Stomach smooth muscle (tissue), 2 donors: ENCODE results near the gene STYXL2.

ENCODE experiments used
- H3K27ac ChIP-seq: one replicate; pipeline ENCODE4 v1.7.0; 2013; ENCODE audit warnings: mild to moderate bottlenecking, low read length, inconsistent platforms
- H3K27me3 ChIP-seq, 2 donors: one replicate each; pipeline ENCODE4 v1.7.0; 2013; ENCODE audit warnings: low read length in 2 of 2; ENCODE audit not compliant: insufficient read depth in 2 of 2, control insufficient read depth in 1 of 2
- H3K36me3 ChIP-seq, 2 donors: one replicate each; pipeline ENCODE4 v1.7.0; 2013; ENCODE audit warnings: low read length in 2 of 2; ENCODE audit not compliant: control insufficient read depth in 2 of 2, insufficient read depth in 2 of 2
- H3K4me1 ChIP-seq: one replicate; pipeline ENCODE4 v1.7.0; 2013; ENCODE audit warnings: low read length; ENCODE audit not compliant: control insufficient read depth, insufficient read depth
- H3K4me3 ChIP-seq, 2 donors: one replicate each; pipeline ENCODE4 v1.7.0; 2013; ENCODE audit warnings: low read length in 2 of 2
- H3K9ac ChIP-seq, 2 donors: one replicate each; pipeline ENCODE4 v1.7.0; 2013; ENCODE audit warnings: low read length in 2 of 2, mild to moderate bottlenecking in 1 of 2
- H3K9me3 ChIP-seq, 2 donors: one replicate each; pipeline ENCODE4 v1.7.0; 2013; ENCODE audit warnings: low read length in 2 of 2; ENCODE audit not compliant: control insufficient read depth in 2 of 2
- donor health status: healthy.
- donor health status: Pancreatic carcinoma.

STYXL2 gene

GRCh38 chr1:167093846-167094516 lies at the start of gene STYXL2:
STYXL2 (plus strand) TSS chr1:167094075; CDS start chr1:167094850, 775 bp downstream.
- Histone ChIP-seq H3K36me3 (no peaks in the 10 kb centered on the region), H3K9me3 (peaks cover 0 to 7% of the 10 kb centered on the region in 2 donors), H3K27ac (no peak within 1 kb of the TSS), H3K4me1 (no peaks in the 10 kb centered on the region), H3K9ac (no peak within 1 kb of the TSS), H3K27me3 (no peaks in the 10 kb centered on the region), H3K4me3 (no peak within 1 kb of the TSS)

- H3K27me3 ChIP-seq = peaks cover 0 to 4% of the 10 kb centered on the region in 2 donors
- no peaks in the 10 kb centered on the region for H3K4me1 ChIP-seq
- no peaks in the 10 kb centered on the region for H3K9me3 ChIP-seq
- H3K36me3 ChIP-seq = no peaks in the 10 kb centered on the region
- no peak overlapping the region for H3K4me3 ChIP-seq
- no peak overlapping the region for H3K27ac ChIP-seq
- H3K9ac ChIP-seq = no peak overlapping the region
Measured at GRCh38 chr1:167051907-167052306, 42.0 kb upstream of the STYXL2 start.

- H3K9ac ChIP-seq = no peak overlapping the region
- H3K27me3 ChIP-seq = peaks cover 0 to 4% of the 10 kb centered on the region in 2 donors
- no peaks in the 10 kb centered on the region for H3K36me3 ChIP-seq
- H3K27ac ChIP-seq = no peak overlapping the region
- no peak overlapping the region for H3K4me3 ChIP-seq
- H3K9me3 ChIP-seq = no peaks in the 10 kb centered on the region
- H3K4me1 ChIP-seq = no peaks in the 10 kb centered on the region
Measured at GRCh38 chr1:167052389-167052788, 41.5 kb upstream of the STYXL2 start.

- H3K9ac ChIP-seq = no peak overlapping the region
- peaks cover 5% of the 10 kb centered on the region for H3K4me1 ChIP-seq
- no peaks in the 10 kb centered on the region for H3K9me3 ChIP-seq
- no peak overlapping the region for H3K4me3 ChIP-seq
- peaks cover 2 to 4% of the 10 kb centered on the region in 2 donors for H3K27me3 ChIP-seq
- no peaks in the 10 kb centered on the region for H3K36me3 ChIP-seq
- no peak overlapping the region for H3K27ac ChIP-seq
Measured at GRCh38 chr1:167054531-167054930, 39.3 kb upstream of the STYXL2 start.

- H3K27ac ChIP-seq = no peak overlapping the region
- H3K4me3 ChIP-seq = no peak overlapping the region
- no peaks in the 10 kb centered on the region for H3K9me3 ChIP-seq
- peaks cover 5 to 6% of the 10 kb centered on the region in 2 donors for H3K27me3 ChIP-seq
- no peak overlapping the region for H3K9ac ChIP-seq
- H3K36me3 ChIP-seq = no peaks in the 10 kb centered on the region
- H3K4me1 ChIP-seq = peaks cover 5% of the 10 kb centered on the region
Measured at GRCh38 chr1:167054946-167055630, 38.8 kb upstream of the STYXL2 start.

- Histone ChIP-seq H3K4me1 (peaks cover 5% of the 10 kb centered on the region), H3K36me3 (no peaks in the 10 kb centered on the region), H3K27me3 (peaks cover 5 to 11% of the 10 kb centered on the region in 2 donors), H3K9me3 (no peaks in the 10 kb centered on the region), H3K27ac (no peak overlapping the region), H3K4me3 (no peak overlapping the region), H3K9ac (no peak overlapping the region)
Measured at GRCh38 chr1:167056529-167057231, 37.2 kb upstream of the STYXL2 start.

GRCh38 chr1:167057241-167057688 lies 36.6 kb upstream of the STYXL2 start:
- peaks cover 5 to 11% of the 10 kb centered on the region in 2 donors for H3K27me3 ChIP-seq
- H3K9ac ChIP-seq = no peak overlapping the region
- H3K4me1 ChIP-seq = peaks cover 5% of the 10 kb centered on the region
- no peak overlapping the region for H3K4me3 ChIP-seq
- H3K9me3 ChIP-seq = no peaks in the 10 kb centered on the region
- H3K27ac ChIP-seq = no peak overlapping the region
- H3K36me3 ChIP-seq = no peaks in the 10 kb centered on the region

GRCh38 chr1:167059045-167059808 lies 34.6 kb upstream of the STYXL2 start:
- peak overlapping the region in 1 of 2 donors; percentile 54 for H3K4me3 ChIP-seq
- H3K27ac ChIP-seq = no peak overlapping the region
- H3K9ac ChIP-seq = peak overlapping the region in 1 of 2 donors; percentile 47

GRCh38 chr1:167059809-167060107 lies 34.1 kb upstream of the STYXL2 start:
- Histone ChIP-seq H3K4me3 (no peak overlapping the region), H3K27me3 (peaks cover 5 to 9% of the 10 kb centered on the region in 2 donors), H3K9me3 (no peaks in the 10 kb centered on the region), H3K36me3 (no peaks in the 10 kb centered on the region), H3K27ac (no peak overlapping the region), H3K4me1 (peaks cover 5% of the 10 kb centered on the region), H3K9ac (no peak overlapping the region)

More at GRCh38 chr1:167059045-167059808, 34.6 kb upstream of the STYXL2 start:
- Histone ChIP-seq H3K27me3 (peaks cover 5 to 11% of the 10 kb centered on the region in 2 donors), H3K4me1 (peaks cover 5% of the 10 kb centered on the region), H3K36me3 (no peaks in the 10 kb centered on the region), H3K9me3 (no peaks in the 10 kb centered on the region)
